HEK293 (cell line): ENCODE measurements around the gene TTLL11.

Source experiments
- CTCF ChIA-PET: fragments of 350-600 bp; formaldehyde crosslinking; extraction: SDS; loops from one replicate; lab custom pipeline; 2021; ENCODE audit warnings: antibody characterized with exemption; lab: Yijun Ruan, JAX
- POLR2A ChIA-PET: fragments of 300-600 bp; formaldehyde crosslinking; extraction: SDS; loops from one replicate; lab custom pipeline; 2020; ENCODE audit warnings: antibody characterized with exemption, inconsistent platforms; lab: Yijun Ruan, JAX
- H3K27ac ChIP-seq: fragments of 200-500 bp; sonication (Bioruptor generic); 2 replicates; pipeline ENCODE4 v1.5.1; 2014; ENCODE audit warnings: low read depth, low read length, control low read depth, inconsistent platforms; ENCODE audit errors: extremely low read depth
- H3K36me3 ChIP-seq, 2 experiments: fragments of 200-500 bp in 1 of 2; sonication (Bioruptor generic) in 1 of 2; 1 replicate in 1 of 2; 2 replicates in 1 of 2; pipeline ENCODE4 v1.5.1; 2014 to 2017; ENCODE audit warnings: inconsistent platforms in 2 of 2, low read length in 2 of 2; ENCODE audit not compliant: control insufficient read depth in 2 of 2, insufficient read depth in 1 of 2
- H3K4me1 ChIP-seq: fragments of 200-500 bp; sonication (Bioruptor generic); 2 replicates; pipeline ENCODE4 v1.5.1; 2014; ENCODE audit warnings: mild to moderate bottlenecking, low read length, inconsistent platforms; ENCODE audit not compliant: control insufficient read depth, insufficient read depth
- H3K4me3 ChIP-seq: 2 replicates; pipeline ENCODE4 v1.5.1; 2011; ENCODE audit warnings: low read depth, mild to moderate bottlenecking, control low read depth, low read length, moderate library complexity
- H3K9me3 ChIP-seq: fragments of 200-500 bp; sonication (Bioruptor generic); 2 replicates; pipeline ENCODE4 v1.5.1; 2014; ENCODE audit warnings: low read depth, low read length, inconsistent platforms; ENCODE audit not compliant: control insufficient read depth, insufficient read depth
- OVOL3 ChIP-seq: fragments of 450-650 bp; formaldehyde crosslinking; IDR thresholded peaks from 2 replicates; pipeline ENCODE4 v1.5.1; 2016; ENCODE audit warnings: missing biosample characterization, missing genetic modification characterization
- PRDM4 ChIP-seq: fragments of 450-650 bp; formaldehyde crosslinking; IDR thresholded peaks from 2 replicates; pipeline ENCODE4 v1.5.1; 2017; ENCODE audit warnings: missing biosample characterization, missing genetic modification characterization
- PRDM6 ChIP-seq: fragments of 450-650 bp; formaldehyde crosslinking; IDR thresholded peaks from 2 replicates; pipeline ENCODE4 v1.5.1; 2017; ENCODE audit warnings: missing biosample characterization, missing genetic modification characterization
- SETDB1 ChIP-seq: IDR thresholded peaks from one replicate; pipeline ENCODE4 v1.6.1; 2017; ENCODE audit warnings: mild to moderate bottlenecking, low read length, moderate library complexity, mixed read lengths; ENCODE audit not compliant: insufficient read length
- TRIM28 ChIP-seq: IDR thresholded peaks from 2 replicates; pipeline ENCODE4 v1.6.1; 2011; ENCODE audit warnings: low read length, control low read depth, borderline replicate concordance
- ZBTB1 ChIP-seq: fragments of 450-650 bp; formaldehyde crosslinking; IDR thresholded peaks from 2 replicates; pipeline ENCODE4 v1.5.1; 2016; ENCODE audit warnings: missing biosample characterization, missing genetic modification characterization
- ZNF132 ChIP-seq: fragments of 450-650 bp; formaldehyde crosslinking; IDR thresholded peaks from 2 replicates; pipeline ENCODE4 v1.5.1; 2017; ENCODE audit warnings: missing biosample characterization, missing genetic modification characterization, borderline replicate concordance
- ZNF19 ChIP-seq: fragments of 450-650 bp; formaldehyde crosslinking; IDR thresholded peaks from 2 replicates; pipeline ENCODE4; 2016; ENCODE audit warnings: missing biosample characterization, missing genetic modification characterization, low read depth
- ZNF366 ChIP-seq: fragments of 450-650 bp; formaldehyde crosslinking; conservative IDR thresholded peaks from 2 replicates; pipeline ENCODE4 v1.5.1; 2016; ENCODE audit warnings: missing biosample characterization, missing genetic modification characterization
- ZNF549 ChIP-seq: fragments of 450-650 bp; IDR thresholded peaks from 2 replicates; pipeline ENCODE4 v1.5.1; 2018; ENCODE audit warnings: missing biosample characterization, missing genetic modification characterization, mild to moderate bottlenecking, inconsistent platforms, moderate library complexity
- ZNF623 ChIP-seq: fragments of 450-650 bp; formaldehyde crosslinking; IDR thresholded peaks from 2 replicates; pipeline ENCODE4 v1.5.1; 2016; ENCODE audit warnings: missing biosample characterization, missing genetic modification characterization
- ZNF626 ChIP-seq: fragments of 450-650 bp; sonication (Bioruptor Pico); formaldehyde crosslinking; IDR thresholded peaks from 2 replicates; pipeline ENCODE4 v1.5.1; 2018; ENCODE audit warnings: missing biosample characterization, missing genetic modification characterization, inconsistent platforms
- ZNF664 ChIP-seq: fragments of 450-650 bp; formaldehyde crosslinking; IDR thresholded peaks from 2 replicates; pipeline ENCODE4 v1.5.1; 2016; ENCODE audit warnings: missing biosample characterization, missing genetic modification characterization
- ZNF677 ChIP-seq: fragments of 450-650 bp; IDR thresholded peaks from 2 replicates; pipeline ENCODE4 v1.5.0; 2018; ENCODE audit warnings: missing biosample characterization, mild to moderate bottlenecking, missing genetic modification characterization, moderate library complexity
- ZNF707 ChIP-seq: fragments of 450-650 bp; formaldehyde crosslinking; IDR thresholded peaks from 2 replicates; pipeline ENCODE4 v1.5.1; 2016; ENCODE audit warnings: missing biosample characterization, missing genetic modification characterization
- ZNF791 ChIP-seq: fragments of 450-650 bp; formaldehyde crosslinking; IDR thresholded peaks from 2 replicates; pipeline ENCODE4 v1.5.1; 2016; ENCODE audit warnings: missing biosample characterization, missing genetic modification characterization
- ZNF830 ChIP-seq: fragments of 450-650 bp; IDR thresholded peaks from 2 replicates; pipeline ENCODE4 v1.5.0; 2018; ENCODE audit warnings: missing biosample characterization, missing genetic modification characterization, low read depth, mild to moderate bottlenecking, moderate library complexity
- ZSCAN18 ChIP-seq: fragments of 450-650 bp; formaldehyde crosslinking; IDR thresholded peaks from 2 replicates; pipeline ENCODE4 v1.5.1; 2016; ENCODE audit warnings: missing biosample characterization, missing genetic modification characterization
- ZSCAN30 ChIP-seq: fragments of 450-650 bp; IDR thresholded peaks from 2 replicates; pipeline ENCODE4 v1.5.1; 2018; ENCODE audit warnings: missing biosample characterization, mild to moderate bottlenecking, missing genetic modification characterization, moderate library complexity
- TF ChIP-seq, protein P1 (sequence below): fragments of 450-650 bp; formaldehyde crosslinking; IDR thresholded peaks from 2 replicates; pipeline ENCODE4 v1.5.1; 2016; ENCODE audit warnings: missing biosample characterization, missing genetic modification characterization

The TTLL11 gene

DNA sequence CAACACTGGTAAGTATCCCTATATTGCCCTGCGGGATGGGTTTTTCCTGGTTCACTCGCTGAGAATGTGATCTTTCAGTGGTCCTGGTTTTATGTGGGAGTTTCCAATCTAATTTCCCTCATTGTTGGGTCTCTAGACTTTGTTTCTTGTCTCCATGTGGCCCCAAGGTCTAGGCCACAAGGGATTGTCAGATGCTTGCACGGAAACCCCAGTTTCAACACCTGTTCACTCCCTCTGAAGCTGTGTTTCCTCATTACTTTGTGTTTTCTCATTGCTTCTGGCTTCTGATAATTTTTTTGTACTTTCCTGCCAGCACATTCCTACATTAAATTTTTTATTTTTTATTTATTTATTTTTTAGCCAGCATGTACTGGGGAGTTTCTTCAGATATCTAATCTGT, 191.5 kb downstream of the TTLL11 start (continued):
- TF ChIP-seq, protein P1, sequence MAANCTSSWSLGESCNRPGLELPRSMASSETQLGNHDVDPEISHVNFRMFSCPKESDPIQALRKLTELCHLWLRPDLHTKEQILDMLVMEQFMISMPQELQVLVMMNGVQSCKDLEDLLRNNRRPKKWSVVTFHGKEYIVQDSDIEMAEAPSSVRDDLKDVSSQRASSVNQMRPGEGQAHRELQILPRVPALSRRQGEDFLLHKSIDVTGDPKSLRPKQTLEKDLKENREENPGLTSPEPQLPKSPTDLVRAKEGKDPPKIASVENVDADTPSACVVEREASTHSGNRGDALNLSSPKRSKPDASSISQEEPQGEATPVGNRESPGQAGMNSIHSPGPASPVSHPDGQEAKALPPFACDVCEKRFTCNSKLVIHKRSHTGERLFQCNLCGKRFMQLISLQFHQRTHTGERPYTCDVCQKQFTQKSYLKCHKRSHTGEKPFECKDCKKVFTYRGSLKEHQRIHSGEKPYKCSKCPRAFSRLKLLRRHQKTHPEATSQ (tag by site-specific recombination), result no peak
- TF ChIP-seq ZNF623 (tag by site-specific recombination) (no peak), ZNF549 (tag by site-specific recombination) (no peak)

GRCh38 chr9:121900163-121900562, 192.9 kb downstream of the TTLL11 start:
- H3K4me3 ChIP-seq, result no peak overlapping the region
- no peaks in the 10 kb centered on the region for H3K9me3 ChIP-seq
- CTCF ChIA-PET, result interaction anchor here (0.6 to 1.0 kb wide), 2 partner anchors 58 to 279 kb away, joined by 3 read pairs; no protein-coding TSS in a partner anchor
- no peak overlapping the region for H3K27ac ChIP-seq
- H3K4me1 ChIP-seq, result no peaks in the 10 kb centered on the region
- H3K36me3 ChIP-seq, result no peaks in the 10 kb centered on the region
- TF ChIP-seq TRIM28 (peak; percentile 97), PRDM4 (tag by site-specific recombination) (no peak), SETDB1 (peak; percentile 88)
- POLR2A ChIA-PET, result no interaction called here

GRCh38 chr9:121898856-121899255, 194.3 kb downstream of the TTLL11 start:
- Histone ChIP-seq H3K4me3 (no peak overlapping the region), H3K36me3 (no peaks in the 10 kb centered on the region), H3K4me1 (no peaks in the 10 kb centered on the region), H3K27ac (no peak overlapping the region), H3K9me3 (no peaks in the 10 kb centered on the region)
- POLR2A ChIA-PET, result no interaction called here
- CTCF ChIA-PET, result no interaction called here
- no peak for TF ChIP-seq ZNF626

GRCh38 chr9:121897140-121897539, 196.0 kb downstream of the TTLL11 start:
- H3K4me3 ChIP-seq, result no peak overlapping the region
- no peaks in the 10 kb centered on the region for H3K9me3 ChIP-seq
- no peaks in the 10 kb centered on the region for H3K36me3 ChIP-seq
- CTCF ChIA-PET, result no interaction called here
- TF ChIP-seq ZNF677 (tag by site-specific recombination), result no peak
- no peak for TF ChIP-seq ZSCAN30 (tag by site-specific recombination)
- TF ChIP-seq ZNF791 (tag by site-specific recombination), result no peak
- no peak for TF ChIP-seq OVOL3
- no peak for TF ChIP-seq ZNF132 (tag by site-specific recombination)
- TF ChIP-seq ZNF366, result no peak
- no peak for TF ChIP-seq ZNF707 (tag by site-specific recombination)
- TF ChIP-seq ZNF19 (tag by site-specific recombination), result no peak
- TF ChIP-seq ZBTB1 (tag by site-specific recombination), result no peak
- TF ChIP-seq ZSCAN18 (tag by site-specific recombination), result no peak
- TF ChIP-seq ZNF830 (tag by site-specific recombination), result no peak
- TF ChIP-seq ZNF664 (tag by site-specific recombination), result no peak
- TF ChIP-seq PRDM6, result no peak
- TF ChIP-seq, all 188 proteins: peak for 0
- POLR2A ChIA-PET, result no interaction called here
- Histone ChIP-seq H3K4me1 (no peaks in the 10 kb centered on the region), H3K27ac (no peak overlapping the region)
